Measurements from ENCODE around the gene CUX1. TPM values are rescaled to one million over a fixed set of nuclear protein-coding genes. Genes with fewer than 3 reads are reported as not detected.
"Not testable (repeated sequence)": the region's sequence is repeated elsewhere in the genome, so short reads cannot be mapped to it uniquely, and the experiment has no call there.

CUX1 gene
- total RNA-seq, 1 experiment from 2014 or later, result 116 TPM

DNA sequence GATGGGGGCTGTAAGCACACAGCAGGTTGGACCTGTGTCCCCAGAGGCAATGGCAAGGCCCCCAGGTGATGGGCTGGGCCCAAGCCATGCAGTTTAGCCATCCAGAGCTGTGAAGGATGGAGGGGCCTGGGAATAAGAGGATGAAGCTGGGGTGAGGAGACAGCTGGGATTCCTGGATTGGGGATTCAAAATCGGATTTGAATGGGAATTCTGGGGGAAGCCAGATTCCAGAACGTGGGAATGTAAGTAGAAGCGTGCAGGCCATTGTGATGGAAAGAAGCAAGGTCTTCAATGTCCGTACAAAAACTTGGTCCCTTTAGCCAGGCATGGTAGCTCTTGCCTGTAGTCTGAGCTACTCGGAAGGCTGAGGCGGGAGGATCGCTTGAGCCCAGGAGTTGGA is 479.1 kb downstream of the CUX1 start:
- Mint-ChIP-seq H3K4me1 (ENCODE audit: low read depth, unreplicated experiment) (peaks cover 11% of the 10 kb centered on the region), H3K9me3 (ENCODE audit: unreplicated experiment) (no peaks in the 10 kb centered on the region), H3K4me3 (ENCODE audit: unreplicated experiment) (no peak overlapping the region), H3K27ac (ENCODE audit: unreplicated experiment) (no peak overlapping the region), H3K36me3 (ENCODE audit: insufficient read depth, unreplicated experiment) (peaks cover 5% of the 10 kb centered on the region), H3K27me3 (ENCODE audit: insufficient read depth, unreplicated experiment) (no peaks in the 10 kb centered on the region)
- Histone ChIP-seq H3K9me3 (no peaks in the 10 kb centered on the region), H3K27me3 (replicated peaks; ENCODE audit: control insufficient read depth, insufficient read depth, low read length) (no peaks in the 10 kb centered on the region), H3K4me3 (ENCODE audit: low read depth, low read length) (no peak overlapping the region), H3K4me1 (peaks cover 11% of the 10 kb centered on the region), H3K36me3 (ENCODE audit: control insufficient read depth, insufficient read depth, low read length) (no peaks in the 10 kb centered on the region)
- DNase-seq, result no peak
- no TSS peak for BruUV-seq (replicated peaks)
- CTCF ChIA-PET, result interaction anchor here (0.9 kb wide), 1 partner anchor 9 kb away, joined by 3 read pairs; no protein-coding TSS in a partner anchor
- TF ChIP-seq, protein P1, sequence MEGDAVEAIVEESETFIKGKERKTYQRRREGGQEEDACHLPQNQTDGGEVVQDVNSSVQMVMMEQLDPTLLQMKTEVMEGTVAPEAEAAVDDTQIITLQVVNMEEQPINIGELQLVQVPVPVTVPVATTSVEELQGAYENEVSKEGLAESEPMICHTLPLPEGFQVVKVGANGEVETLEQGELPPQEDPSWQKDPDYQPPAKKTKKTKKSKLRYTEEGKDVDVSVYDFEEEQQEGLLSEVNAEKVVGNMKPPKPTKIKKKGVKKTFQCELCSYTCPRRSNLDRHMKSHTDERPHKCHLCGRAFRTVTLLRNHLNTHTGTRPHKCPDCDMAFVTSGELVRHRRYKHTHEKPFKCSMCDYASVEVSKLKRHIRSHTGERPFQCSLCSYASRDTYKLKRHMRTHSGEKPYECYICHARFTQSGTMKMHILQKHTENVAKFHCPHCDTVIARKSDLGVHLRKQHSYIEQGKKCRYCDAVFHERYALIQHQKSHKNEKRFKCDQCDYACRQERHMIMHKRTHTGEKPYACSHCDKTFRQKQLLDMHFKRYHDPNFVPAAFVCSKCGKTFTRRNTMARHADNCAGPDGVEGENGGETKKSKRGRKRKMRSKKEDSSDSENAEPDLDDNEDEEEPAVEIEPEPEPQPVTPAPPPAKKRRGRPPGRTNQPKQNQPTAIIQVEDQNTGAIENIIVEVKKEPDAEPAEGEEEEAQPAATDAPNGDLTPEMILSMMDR (IDR thresholded peaks at IDR 0.05; ENCODE audit: insufficient read depth in 1 of 2, low read depth in 1 of 2, low read length in 1 of 2, severe bottlenecking in 1 of 2, unreplicated experiment in 1 of 2), result no peak
- POLR2A ChIA-PET, result no interaction called here
- intact Hi-C loops (cut with micrococcal nuclease; ENCODE audit: unreplicated experiment), result no loop called here

DNA sequence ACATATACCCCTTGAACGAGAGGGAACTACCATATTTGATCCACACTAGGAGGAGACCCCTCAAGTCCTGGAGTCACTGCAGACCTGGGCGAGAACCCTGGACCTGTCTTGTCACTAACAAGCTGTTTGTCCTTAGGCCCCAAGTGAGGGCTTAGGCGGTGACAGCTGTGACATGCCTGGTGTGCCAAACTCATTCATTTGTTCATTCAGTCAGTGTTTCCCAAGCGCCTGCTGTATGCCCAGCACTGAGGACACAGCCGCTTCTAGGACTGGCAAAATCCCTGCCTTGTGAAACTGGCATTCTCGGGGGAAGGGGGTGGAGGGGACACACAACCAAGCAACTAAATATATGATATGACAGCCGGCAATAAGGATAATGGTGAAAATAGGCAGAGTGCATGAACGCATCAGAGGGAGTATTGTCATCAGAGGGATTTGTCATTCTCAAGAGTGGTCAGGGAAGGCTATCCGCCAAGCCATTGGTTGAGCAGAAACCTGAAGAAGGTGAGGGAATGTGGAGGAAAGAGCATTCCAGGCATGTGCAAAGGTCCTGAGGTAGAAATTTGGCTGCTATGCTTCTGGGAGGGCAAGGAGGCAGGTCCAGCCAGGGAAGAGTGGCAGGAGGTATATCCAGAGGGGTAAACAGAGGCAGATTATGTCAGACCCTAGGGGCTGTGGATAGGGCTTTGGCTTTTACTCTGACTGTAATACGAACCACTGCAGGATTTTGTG is 480.2 kb downstream of the CUX1 start:
- H3K27ac Mint-ChIP-seq (ENCODE audit: unreplicated experiment), result no peak overlapping the region
- H3K4me3 Mint-ChIP-seq (ENCODE audit: unreplicated experiment), result no peak overlapping the region
- intact Hi-C loops (cut with micrococcal nuclease; ENCODE audit: unreplicated experiment), result no loop called here
- TF ChIP-seq, protein P1 (IDR thresholded peaks at IDR 0.05; ENCODE audit: insufficient read depth in 1 of 2, low read depth in 1 of 2, low read length in 1 of 2, severe bottlenecking in 1 of 2, unreplicated experiment in 1 of 2), result no peak
- Histone ChIP-seq H3K9me3 (no peaks in the 10 kb centered on the region), H3K4me3 (ENCODE audit: low read depth, low read length) (no peak overlapping the region), H3K27me3 (replicated peaks; ENCODE audit: control insufficient read depth, insufficient read depth, low read length) (no peaks in the 10 kb centered on the region), H3K4me1 (peaks cover 11% of the 10 kb centered on the region), H3K36me3 (ENCODE audit: control insufficient read depth, insufficient read depth, low read length) (no peaks in the 10 kb centered on the region)
- peaks cover 5% of the 10 kb centered on the region for H3K36me3 Mint-ChIP-seq (ENCODE audit: insufficient read depth, unreplicated experiment)
- H3K27me3 Mint-ChIP-seq (ENCODE audit: insufficient read depth, unreplicated experiment), result no peaks in the 10 kb centered on the region
- peaks cover 11% of the 10 kb centered on the region for H3K4me1 Mint-ChIP-seq (ENCODE audit: low read depth, unreplicated experiment)
- BruUV-seq (replicated peaks), result no TSS peak
- no peaks in the 10 kb centered on the region for H3K9me3 Mint-ChIP-seq (ENCODE audit: unreplicated experiment)
- CTCF ChIA-PET, result interaction anchor here (0.9 to 1.0 kb wide), 2 partner anchors 10 to 23 kb away, joined by 3 to 5 read pairs; no protein-coding TSS in a partner anchor
- POLR2A ChIA-PET, result no interaction called here
- no peak for DNase-seq

DNA sequence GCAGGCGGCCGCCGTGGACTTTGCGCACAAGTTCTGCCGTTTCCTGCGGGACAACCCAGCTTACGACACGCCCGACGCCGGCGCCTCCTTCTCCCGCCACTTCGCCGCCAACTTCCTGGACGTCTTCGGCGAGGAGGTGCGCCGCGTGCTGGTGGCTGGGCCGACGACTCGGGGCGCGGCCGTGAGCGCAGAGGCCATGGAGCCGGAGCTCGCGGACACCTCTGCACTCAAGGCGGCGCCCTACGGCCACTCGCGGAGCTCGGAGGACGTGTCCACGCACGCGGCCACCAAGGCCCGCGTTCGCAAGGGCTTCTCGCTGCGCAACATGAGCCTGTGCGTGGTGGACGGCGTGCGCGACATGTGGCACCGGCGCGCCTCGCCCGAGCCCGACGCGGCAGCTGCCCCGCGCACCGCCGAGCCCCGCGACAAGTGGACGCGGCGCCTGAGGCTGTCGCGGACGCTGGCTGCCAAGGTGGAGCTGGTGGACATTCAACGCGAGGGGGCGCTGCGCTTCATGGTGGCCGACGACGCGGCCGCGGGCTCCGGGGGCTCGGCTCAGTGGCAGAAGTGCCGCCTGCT is 483.3 kb downstream of the CUX1 start:
- Histone ChIP-seq H3K4me1 (peaks cover 2% of the 10 kb centered on the region; the same call in 1 of the 2 replicates), H3K9me3 (no peaks in the 10 kb centered on the region), H3K36me3 (ENCODE audit: control insufficient read depth, insufficient read depth, low read length) (no peaks in the 10 kb centered on the region), H3K4me3 (ENCODE audit: low read depth, low read length) (no peak overlapping the region), H3K27me3 (replicated peaks; ENCODE audit: control insufficient read depth, insufficient read depth, low read length) (no peaks in the 10 kb centered on the region)
- DNase-seq, result no peak
- H3K4me1 Mint-ChIP-seq (ENCODE audit: low read depth, unreplicated experiment), result peaks cover 4% of the 10 kb centered on the region
- intact Hi-C loops (cut with micrococcal nuclease; ENCODE audit: unreplicated experiment), result no loop called here
- H3K9me3 Mint-ChIP-seq (ENCODE audit: unreplicated experiment), result no peaks in the 10 kb centered on the region
- H3K4me3 Mint-ChIP-seq (ENCODE audit: unreplicated experiment), result no peak overlapping the region
- POLR2A ChIA-PET, result no interaction called here
- H3K27me3 Mint-ChIP-seq (ENCODE audit: insufficient read depth, unreplicated experiment), result no peaks in the 10 kb centered on the region
- no peak overlapping the region for H3K27ac Mint-ChIP-seq (ENCODE audit: unreplicated experiment)
- TF ChIP-seq, protein P1 (IDR thresholded peaks at IDR 0.05; ENCODE audit: insufficient read depth in 1 of 2, low read depth in 1 of 2, low read length in 1 of 2, severe bottlenecking in 1 of 2, unreplicated experiment in 1 of 2), result no peak
- no TSS peak for BruUV-seq (replicated peaks)
- CTCF ChIA-PET, result no interaction called here
- no peaks in the 10 kb centered on the region for H3K36me3 Mint-ChIP-seq (ENCODE audit: insufficient read depth, unreplicated experiment)

DNA sequence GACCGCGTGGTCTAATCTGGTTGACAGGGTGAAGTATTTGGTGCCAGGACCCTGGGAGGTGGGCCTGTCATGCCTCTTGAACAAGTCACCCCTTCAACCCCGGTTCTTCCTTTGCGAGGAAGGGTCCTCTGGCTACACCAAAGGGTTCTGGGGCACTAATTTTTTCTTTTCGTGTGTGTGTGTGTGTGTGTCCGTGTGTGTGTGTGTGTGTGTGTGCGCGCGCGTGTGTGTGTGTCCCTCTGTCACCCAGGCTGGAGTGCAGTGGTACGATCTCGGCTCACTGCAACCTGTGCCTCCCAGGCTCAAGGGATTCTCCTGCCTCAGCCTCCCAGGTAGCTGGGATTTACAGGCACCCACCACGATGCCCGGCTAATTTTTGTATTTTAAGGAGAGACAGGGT is 483.9 kb downstream of the CUX1 start:
- H3K4me3 Mint-ChIP-seq (ENCODE audit: unreplicated experiment); H3K4me1 Mint-ChIP-seq (ENCODE audit: low read depth, unreplicated experiment); H3K27me3 Mint-ChIP-seq (ENCODE audit: insufficient read depth, unreplicated experiment); H3K9me3 ChIP-seq; H3K36me3 Mint-ChIP-seq (ENCODE audit: insufficient read depth, unreplicated experiment); H3K27me3 ChIP-seq (replicated peaks; ENCODE audit: control insufficient read depth, insufficient read depth, low read length); POLR2A ChIA-PET; H3K9me3 Mint-ChIP-seq (ENCODE audit: unreplicated experiment); H3K4me1 ChIP-seq; intact Hi-C loops (cut with micrococcal nuclease; ENCODE audit: unreplicated experiment); H3K4me3 ChIP-seq (ENCODE audit: low read depth, low read length); BruUV-seq (replicated peaks); H3K36me3 ChIP-seq (ENCODE audit: control insufficient read depth, insufficient read depth, low read length); CTCF ChIA-PET; H3K27ac Mint-ChIP-seq (ENCODE audit: unreplicated experiment); DNase-seq: not testable (repeated sequence)

Data from Caco-2 (cell line).